ENCODE results near the gene HBEGF.

Gene HBEGF

DNA sequence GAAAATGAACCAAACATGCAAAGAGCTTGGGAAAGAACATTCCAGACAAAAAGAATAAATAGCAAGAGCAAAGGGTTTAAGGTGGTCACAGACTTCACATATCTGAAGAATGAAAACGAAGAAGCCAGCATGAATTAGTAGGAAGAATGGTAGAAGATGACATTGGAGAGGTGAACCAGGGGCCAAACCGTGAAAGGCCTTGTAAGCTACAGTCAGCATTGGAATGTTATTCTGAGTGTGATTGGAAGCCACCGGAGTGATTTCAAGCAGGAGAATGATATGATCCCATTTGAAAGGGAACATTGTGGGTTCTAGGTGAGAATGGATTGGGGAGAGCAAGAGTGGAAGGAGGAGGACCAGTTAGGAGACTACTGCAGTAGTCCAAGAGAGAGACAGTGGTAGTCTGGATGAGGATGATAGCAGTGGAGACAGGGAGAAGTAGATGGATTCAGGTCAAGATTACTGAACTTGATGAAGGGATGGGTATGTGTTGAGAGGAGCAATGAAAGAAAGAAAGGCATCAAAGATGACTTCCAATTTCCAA lies 36.6 kb downstream of the HBEGF start:
- Histone ChIP-seq H3K4me3 (ENCODE audit: low read depth in 1 of 2, low read length in 2 of 2) (no peak overlapping the region), H3K36me3 (ENCODE audit: insufficient read depth, low read length) (no peaks in the 10 kb centered on the region)

DNA sequence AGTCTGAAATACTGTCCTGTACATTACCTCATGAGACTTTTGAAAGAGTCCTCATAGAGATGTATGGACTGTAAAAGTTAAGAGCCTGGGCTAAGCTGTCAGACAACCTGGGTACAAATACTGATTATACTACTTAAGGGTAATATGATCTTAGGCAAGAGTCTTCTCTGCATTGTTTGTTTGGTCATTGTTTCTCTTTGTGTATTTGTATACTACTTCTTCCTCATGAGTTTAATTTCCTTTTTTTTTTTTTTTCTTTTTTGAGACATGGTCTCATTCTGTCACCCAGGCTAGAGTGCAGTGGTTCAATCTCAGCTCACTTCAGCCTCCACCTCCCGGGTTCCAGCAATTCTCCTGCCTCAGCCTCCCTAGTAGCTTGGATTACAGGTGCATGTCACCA lies 40.9 kb downstream of the HBEGF start:
- Histone ChIP-seq H3K79me2 (ENCODE audit: insufficient read depth, low read length) (peaks cover 26% of the 10 kb centered on the region), H3K4me2 (ENCODE audit: insufficient read depth, low read length) (no peak overlapping the region), H3K36me3 (ENCODE audit: insufficient read depth, low read length) (peaks cover 3% of the 10 kb centered on the region), H3K9me3 (ENCODE audit: insufficient read depth, low read length, severe bottlenecking) (no peaks in the 10 kb centered on the region), H2AFZ (ENCODE audit: low read depth, low read length) (no peak overlapping the region), H3K4me1 (ENCODE audit: insufficient read depth, low read length) (peaks cover 30% of the 10 kb centered on the region), H3K27ac (ENCODE audit: low read length) (no peak overlapping the region), H3K4me3 (ENCODE audit: low read depth in 1 of 2, low read length in 2 of 2) (no peak overlapping the region), H3K9ac (ENCODE audit: low read depth, low read length) (no peak overlapping the region), H4K20me1 (ENCODE audit: insufficient read depth, low read length) (no peaks in the 10 kb centered on the region), H3K27me3 (ENCODE audit: insufficient read depth, low read length, poor library complexity) (peaks cover 3% of the 10 kb centered on the region)
- no peak for ATAC-seq (ENCODE audit: insufficient read depth, low read depth)
- no peak for DNase-seq
- TF ChIP-seq EZH2 (IDR thresholded peaks at IDR 0.05; ENCODE audit: borderline replicate concordance, low read depth, low read length, severe bottlenecking), result no peak
- TF ChIP-seq, protein P1, sequence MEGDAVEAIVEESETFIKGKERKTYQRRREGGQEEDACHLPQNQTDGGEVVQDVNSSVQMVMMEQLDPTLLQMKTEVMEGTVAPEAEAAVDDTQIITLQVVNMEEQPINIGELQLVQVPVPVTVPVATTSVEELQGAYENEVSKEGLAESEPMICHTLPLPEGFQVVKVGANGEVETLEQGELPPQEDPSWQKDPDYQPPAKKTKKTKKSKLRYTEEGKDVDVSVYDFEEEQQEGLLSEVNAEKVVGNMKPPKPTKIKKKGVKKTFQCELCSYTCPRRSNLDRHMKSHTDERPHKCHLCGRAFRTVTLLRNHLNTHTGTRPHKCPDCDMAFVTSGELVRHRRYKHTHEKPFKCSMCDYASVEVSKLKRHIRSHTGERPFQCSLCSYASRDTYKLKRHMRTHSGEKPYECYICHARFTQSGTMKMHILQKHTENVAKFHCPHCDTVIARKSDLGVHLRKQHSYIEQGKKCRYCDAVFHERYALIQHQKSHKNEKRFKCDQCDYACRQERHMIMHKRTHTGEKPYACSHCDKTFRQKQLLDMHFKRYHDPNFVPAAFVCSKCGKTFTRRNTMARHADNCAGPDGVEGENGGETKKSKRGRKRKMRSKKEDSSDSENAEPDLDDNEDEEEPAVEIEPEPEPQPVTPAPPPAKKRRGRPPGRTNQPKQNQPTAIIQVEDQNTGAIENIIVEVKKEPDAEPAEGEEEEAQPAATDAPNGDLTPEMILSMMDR (IDR thresholded peaks at IDR 0.05; ENCODE audit: borderline replicate concordance, extremely low read depth, low read length, poor library complexity, severe bottlenecking), result no peak

More for the DNA sequence above, 36.6 kb downstream of the HBEGF start:
- TF ChIP-seq, protein P1 (IDR thresholded peaks at IDR 0.05; ENCODE audit: borderline replicate concordance, extremely low read depth, low read length, poor library complexity, severe bottlenecking), result no peak
- TF ChIP-seq EZH2 (IDR thresholded peaks at IDR 0.05; ENCODE audit: borderline replicate concordance, low read depth, low read length, severe bottlenecking), result no peak
- H4K20me1 ChIP-seq (ENCODE audit: insufficient read depth, low read length), result no peaks in the 10 kb centered on the region
- no peak overlapping the region for H2AFZ ChIP-seq (ENCODE audit: low read depth, low read length)
- H3K79me2 ChIP-seq (ENCODE audit: insufficient read depth, low read length), result no peaks in the 10 kb centered on the region
- no peak overlapping the region for H3K4me2 ChIP-seq (ENCODE audit: insufficient read depth, low read length)
- DNase-seq, result no peak
- H3K27me3 ChIP-seq (ENCODE audit: insufficient read depth, low read length, poor library complexity), result peaks cover 8% of the 10 kb centered on the region
- H3K9me3 ChIP-seq (ENCODE audit: insufficient read depth, low read length, severe bottlenecking), result no peaks in the 10 kb centered on the region
- no peaks in the 10 kb centered on the region; the same call in 1 of the 2 replicates for H3K4me1 ChIP-seq (ENCODE audit: insufficient read depth, low read length)
- H3K27ac ChIP-seq (ENCODE audit: low read length), result no peak overlapping the region
- ATAC-seq (ENCODE audit: insufficient read depth, low read depth), result no peak
- H3K9ac ChIP-seq (ENCODE audit: low read depth, low read length), result no peak overlapping the region

DNA sequence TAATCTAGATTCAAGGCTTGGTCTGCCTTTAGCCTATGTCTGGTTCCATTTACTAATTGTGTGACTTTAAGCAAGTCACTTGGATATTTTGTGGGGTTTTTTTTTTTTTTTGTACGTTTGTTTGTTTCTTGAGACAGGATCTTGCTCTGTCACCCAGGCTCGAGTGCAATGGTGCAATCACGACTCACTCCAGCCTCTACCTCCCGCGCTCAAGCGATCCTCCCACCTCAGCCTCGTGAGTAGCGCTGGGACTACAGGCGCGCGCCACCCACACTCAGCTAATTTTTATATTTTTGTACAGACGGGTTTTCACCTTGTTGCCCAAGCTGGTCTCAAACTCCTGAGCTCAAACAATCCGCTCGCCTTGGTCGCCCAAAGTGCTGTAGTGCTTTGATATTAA lies 42.4 kb downstream of the HBEGF start:
- Histone ChIP-seq H3K27ac (ENCODE audit: low read length) (no peak overlapping the region), H3K4me2 (ENCODE audit: insufficient read depth, low read length) (peak overlapping the region; percentile 78; the same call in 1 of the 2 replicates), H4K20me1 (ENCODE audit: insufficient read depth, low read length) (no peaks in the 10 kb centered on the region), H3K4me3 (ENCODE audit: low read depth in 1 of 2, low read length in 2 of 2) (no peak overlapping the region), H3K9ac (ENCODE audit: low read depth, low read length) (no peak overlapping the region), H3K79me2 (ENCODE audit: insufficient read depth, low read length) (peaks cover 38% of the 10 kb centered on the region), H3K9me3 (ENCODE audit: insufficient read depth, low read length, severe bottlenecking) (no peaks in the 10 kb centered on the region), H3K4me1 (ENCODE audit: insufficient read depth, low read length) (peaks cover 36% of the 10 kb centered on the region), H2AFZ (ENCODE audit: low read depth, low read length) (peak overlapping the region; percentile 92), H3K36me3 (ENCODE audit: insufficient read depth, low read length) (peaks cover 16% of the 10 kb centered on the region), H3K27me3 (ENCODE audit: insufficient read depth, low read length, poor library complexity) (peaks cover 3% of the 10 kb centered on the region)
- ATAC-seq (ENCODE audit: insufficient read depth, low read depth) (no peak), DNase-seq (no peak)
- TF ChIP-seq, protein P1 (IDR thresholded peaks at IDR 0.05; ENCODE audit: borderline replicate concordance, extremely low read depth, low read length, poor library complexity, severe bottlenecking), result no peak
- TF ChIP-seq EZH2 (IDR thresholded peaks at IDR 0.05; ENCODE audit: borderline replicate concordance, low read depth, low read length, severe bottlenecking), result no peak

Measured in DND-41 (cell line).